HG03342 (cell line): ENCODE measurements around the gene TAPBP.
"Not testable (repeated sequence)": the region's sequence is repeated elsewhere in the genome, so short reads cannot be mapped to it uniquely, and the experiment has no call there.

Experiments
- ATAC-seq: cut with Tn5 transposase; IDR thresholded peaks from one replicate; pipeline ENCODE4 v1.9.1; 2021; ENCODE audit warnings: mild to moderate bottlenecking, moderate library complexity; ENCODE audit not compliant: unreplicated experiment

The TAPBP gene

DNA sequence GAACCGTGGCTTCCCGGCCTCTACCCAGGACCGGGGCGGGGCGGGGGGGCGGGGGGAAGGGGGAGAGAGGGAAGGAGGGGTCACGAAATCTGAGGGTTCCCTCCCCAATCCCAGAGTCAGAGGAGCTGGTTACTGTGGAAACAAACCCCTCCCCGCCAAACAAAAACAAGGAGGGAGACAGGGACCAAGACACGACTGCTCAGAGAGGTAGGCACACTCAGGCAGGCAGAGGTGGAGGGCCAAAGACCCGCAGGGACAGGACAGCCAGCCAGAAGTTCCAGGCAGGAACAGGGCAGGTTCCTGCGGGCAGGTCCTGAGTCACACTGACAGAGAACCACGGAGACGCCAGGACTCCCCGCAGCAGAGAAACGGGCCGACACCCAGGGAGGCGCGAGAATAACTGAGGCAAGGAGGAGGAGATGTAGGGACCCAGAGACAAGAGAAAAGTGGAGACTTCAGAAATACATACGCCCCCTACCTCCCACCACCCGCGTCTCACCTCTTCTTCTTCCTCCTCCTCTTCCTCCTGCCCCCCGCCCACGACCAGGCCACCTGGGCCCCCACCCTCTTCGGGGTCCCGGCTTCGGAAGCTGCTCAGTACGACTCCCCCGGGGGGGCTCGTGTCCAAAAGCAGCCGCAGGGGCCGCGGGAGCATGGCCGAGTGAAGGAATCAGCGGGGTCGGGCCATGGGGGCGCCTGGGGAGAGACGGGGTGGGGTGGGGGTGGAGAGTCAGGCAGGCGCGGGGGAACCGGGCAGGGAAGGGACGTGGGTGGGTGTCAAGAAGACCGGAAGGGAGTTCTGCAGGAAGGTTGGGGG, 15.7 kb downstream of the TAPBP start:
- ATAC-seq = peak; percentile 29

DNA sequence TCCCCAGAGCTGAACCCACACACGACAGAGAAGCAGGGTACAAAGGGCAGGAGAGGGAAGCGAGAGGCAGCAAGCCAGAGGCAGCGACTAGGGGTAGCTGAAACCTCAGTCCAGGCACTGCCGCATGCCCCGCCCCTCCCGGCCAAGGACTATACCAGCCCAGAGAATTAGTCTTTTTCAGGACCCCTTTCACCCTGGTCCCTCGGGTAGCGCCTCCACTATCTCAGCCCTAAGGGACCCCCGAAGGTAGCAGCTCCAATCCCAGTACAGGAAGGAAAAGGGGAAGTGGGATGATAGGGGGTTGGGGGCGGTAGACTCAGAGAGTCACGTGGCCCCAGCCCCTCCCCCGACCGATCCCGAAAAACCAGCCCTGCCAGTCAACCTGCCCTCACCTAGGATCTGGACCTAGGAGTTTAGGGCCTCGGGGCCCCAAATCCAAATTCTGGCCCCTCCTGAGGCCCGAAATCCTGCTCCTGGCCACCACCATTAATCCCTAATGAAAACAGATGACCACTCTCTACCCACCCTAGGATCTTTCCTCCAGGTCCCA, 16.4 kb downstream of the TAPBP start:
- ATAC-seq = no peak

DNA sequence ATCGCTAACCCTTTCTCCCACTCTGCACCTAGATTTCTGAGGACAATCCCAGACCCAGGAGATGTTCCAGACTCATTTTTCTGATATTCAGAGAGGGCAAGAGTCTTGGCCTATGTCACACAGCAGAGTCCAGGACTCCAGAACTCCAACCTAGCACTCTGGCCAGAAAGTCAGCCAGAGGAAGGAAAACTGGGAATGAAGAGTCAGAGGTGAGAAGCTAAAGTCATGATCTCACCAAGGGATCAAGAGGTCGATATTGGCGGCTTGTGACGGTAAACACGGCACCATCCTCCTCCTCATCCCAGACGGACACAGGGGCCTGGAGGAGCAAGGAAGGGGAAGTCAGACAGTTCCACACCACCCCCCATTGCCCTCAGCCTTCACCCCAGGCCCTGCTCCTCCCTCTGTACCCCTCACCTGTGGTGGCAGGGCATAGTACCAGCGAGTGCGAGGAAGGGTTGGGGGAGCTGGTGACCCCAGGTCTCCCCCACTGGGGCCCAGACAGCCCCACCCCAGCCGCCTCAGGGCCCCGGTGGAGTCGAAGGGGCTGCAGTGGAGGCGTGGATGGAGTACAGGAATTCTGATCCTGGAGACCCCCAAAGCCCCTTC, 17.0 kb downstream of the TAPBP start:
- no peak for ATAC-seq

DNA sequence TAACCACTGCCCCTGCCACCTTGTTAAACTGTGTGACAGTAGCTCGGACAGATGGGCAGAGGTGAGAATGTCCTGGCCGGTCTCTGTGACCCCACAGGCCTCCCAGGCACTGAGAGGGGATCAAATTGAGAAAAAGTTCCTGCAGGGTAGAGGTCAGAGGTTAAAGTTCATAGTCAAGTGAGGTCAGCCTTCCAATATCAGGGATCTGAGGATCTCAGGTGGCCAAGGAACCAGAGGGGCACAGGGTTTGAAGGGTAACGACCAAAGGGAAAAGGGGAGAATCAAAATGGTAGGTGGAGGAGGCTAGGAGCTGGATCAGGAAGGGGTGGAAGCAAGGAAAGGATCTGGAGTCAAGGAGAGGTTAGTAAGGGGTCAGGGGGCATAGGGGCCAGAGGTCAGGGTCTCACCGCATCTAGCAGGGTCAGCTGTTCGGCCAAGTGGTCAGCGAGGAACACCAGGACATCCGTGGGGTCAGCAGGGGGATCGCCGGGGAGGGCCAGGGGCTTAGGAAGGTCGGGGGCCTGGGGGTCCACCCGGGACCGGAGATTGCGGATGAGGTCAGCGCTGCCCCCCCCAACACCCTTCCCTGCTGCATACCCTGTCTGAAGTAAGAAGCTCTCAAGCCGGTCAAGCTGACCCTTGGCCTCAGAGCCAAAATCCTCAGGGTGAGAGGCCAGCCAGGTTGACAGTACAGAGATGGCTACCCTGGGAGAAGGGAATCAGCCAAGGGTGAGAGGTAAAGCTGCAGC, 18.1 kb downstream of the TAPBP start:
- no peak for ATAC-seq

DNA sequence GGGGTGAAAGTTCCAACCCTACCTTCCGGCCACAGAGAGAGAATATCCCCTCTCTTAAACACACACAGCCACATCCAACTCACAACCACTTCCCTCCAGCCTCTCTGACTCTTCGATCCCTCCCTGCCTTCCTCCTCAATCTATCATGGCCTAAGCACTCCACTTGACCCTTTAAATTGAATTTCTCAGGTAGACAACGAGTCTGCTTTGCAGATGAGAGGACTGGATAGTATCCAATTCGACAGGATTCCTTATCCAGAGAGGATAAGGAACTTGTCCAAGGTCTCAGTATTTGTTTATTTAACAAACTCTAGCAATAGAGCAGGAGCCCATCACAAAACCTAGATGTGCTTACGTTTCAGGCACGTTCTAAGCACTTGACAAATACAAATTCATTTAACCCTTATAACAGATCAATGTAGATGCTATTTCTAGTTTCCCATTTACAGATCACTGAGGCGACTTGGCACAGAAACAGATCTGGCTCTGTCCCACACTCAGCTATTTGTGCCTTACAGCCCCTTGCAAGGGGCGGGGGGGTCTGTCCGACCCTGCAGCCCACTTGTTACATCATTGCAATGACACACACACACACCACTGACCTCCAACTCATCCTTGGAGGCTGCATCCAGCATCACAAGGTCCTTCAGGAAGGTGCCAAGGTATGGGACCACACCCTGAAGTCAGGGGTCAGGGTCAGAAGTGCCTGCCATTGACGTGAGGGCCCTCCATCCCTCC, 19.6 kb downstream of the TAPBP start:
- no peak for ATAC-seq

DNA sequence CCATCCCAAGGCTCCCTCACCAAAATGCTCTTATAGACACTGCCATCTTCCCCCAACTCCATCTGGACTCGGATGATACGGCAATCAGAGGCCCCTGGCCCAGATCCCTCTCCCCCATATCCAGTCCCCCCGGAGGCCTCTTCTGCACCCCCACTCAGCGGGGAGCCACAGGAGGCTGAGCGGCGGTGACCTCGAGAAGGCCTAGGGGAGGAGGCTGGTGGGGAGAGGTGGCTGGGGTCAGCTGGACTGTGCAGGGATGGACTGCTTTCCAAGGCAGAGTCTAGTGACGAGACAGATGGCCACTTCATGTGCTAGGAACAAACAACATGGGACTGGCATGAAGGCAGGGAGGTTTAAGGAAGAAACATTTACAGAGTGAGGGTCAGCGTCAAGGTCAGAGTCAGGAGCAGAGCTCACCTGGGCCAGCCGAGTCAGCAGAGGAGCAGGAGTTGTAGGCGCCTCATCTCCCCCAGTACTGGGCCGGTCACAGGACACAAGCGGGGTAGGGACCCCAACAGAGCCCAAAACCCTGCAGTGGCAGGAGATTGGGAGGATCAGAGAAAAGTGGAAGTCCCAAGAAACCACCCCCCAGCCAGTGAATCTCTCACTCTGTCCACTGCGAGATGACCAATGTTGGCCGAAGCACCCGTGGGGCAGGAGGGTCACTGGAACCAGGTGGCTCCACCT, 20.7 kb downstream of the TAPBP start:
- no peak for ATAC-seq

DNA sequence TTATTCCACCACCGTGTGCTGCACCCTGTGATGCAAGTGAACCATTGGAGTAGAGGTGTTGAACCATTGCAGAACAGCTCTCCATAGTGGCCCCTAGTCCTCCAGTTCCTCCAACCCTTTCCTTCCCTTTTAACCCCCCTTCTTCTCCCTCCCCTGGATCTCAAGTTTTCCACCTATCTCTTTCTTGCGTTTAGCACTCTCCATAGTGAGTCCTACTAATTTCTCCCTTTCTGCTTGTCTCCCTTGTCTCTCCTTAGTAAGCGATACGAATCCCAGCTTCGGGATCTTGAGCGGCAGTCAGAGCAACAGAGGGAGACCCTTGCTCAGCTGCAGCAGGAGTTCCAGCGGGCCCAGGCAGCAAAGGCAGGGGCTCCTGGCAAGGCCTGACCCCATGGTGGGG, 23.4 kb downstream of the TAPBP start:
- no peak for ATAC-seq

DNA sequence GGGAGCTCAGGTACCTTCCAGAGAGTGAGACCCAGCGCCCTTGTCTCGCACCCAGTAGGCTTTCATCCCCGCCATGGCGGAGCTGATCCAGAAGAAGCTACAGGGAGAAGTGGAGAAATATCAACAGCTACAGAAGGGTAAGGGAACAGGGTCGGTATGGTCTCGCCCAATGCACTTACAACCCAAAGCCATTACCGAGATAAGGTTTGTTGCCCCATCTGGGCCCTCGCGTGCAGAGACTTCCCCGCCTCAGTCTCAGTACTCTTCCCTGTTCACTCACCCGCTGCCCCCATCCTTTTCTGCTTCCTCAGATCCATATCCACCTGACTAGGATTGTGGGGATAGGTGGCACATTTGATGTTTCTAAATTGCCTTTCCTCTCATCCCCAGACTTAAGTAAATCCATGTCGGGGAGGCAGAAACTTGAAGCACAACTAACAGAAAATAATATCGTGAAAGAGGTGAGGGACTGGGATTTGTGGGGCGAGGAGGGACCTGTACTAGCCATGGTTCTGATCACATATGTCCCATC, 24.0 kb downstream of the TAPBP start:
- ATAC-seq = peak; percentile 9

DNA sequence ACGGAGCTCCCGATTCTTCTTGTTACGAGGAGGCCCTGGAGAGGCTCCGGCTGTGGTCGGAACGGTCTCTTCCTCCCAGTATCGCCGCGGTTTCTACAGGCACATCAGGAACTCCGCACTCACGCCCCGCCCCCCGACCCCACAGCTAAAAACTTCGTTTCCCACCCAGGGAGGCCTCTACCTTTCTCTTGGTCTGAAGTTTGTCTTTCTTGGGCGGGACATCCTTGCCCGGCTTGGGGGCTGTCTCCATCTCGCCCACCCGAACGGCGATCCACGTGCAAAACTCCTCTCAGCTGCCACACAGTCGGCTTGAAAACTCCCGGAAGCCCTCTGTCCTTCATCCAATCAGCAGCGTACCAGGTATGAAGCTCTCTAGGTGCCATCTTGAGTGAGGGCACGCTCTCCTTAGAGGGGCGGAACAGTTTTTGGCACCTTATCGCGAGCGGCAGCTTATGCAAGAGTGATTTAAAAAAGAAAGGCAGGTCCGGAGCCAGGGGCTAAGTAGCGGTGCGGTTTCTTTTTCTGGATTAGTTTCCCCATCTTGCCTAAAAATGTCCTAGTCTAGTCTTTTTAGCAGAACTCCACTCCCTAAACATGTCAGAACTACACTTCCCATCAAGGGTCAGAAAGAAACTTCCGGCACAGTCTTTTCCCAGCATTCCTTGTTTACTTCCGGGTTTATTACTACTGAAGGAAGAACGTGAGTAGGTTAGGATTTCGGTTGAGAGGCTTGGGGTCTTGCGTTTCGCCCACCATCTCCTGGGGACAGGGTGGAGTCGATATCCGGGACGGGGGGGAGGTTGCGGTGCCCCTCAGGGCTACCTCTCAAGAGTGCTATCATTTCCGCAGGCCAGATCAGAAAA, 24.7 kb downstream of the TAPBP start, which contains the start of the genes PFDN6 and WDR46:
TSS of gene PFDN6 (plus strand) at position 681 of the 863 bp plus-strand sequence. CDS start 256 bp downstream, outside the sequence.
TSS of gene WDR46 (minus strand) at position 319 of the 863 bp plus-strand sequence. CDS start at position 250, 69 bp downstream.
- ATAC-seq = peak; percentile 77

DNA sequence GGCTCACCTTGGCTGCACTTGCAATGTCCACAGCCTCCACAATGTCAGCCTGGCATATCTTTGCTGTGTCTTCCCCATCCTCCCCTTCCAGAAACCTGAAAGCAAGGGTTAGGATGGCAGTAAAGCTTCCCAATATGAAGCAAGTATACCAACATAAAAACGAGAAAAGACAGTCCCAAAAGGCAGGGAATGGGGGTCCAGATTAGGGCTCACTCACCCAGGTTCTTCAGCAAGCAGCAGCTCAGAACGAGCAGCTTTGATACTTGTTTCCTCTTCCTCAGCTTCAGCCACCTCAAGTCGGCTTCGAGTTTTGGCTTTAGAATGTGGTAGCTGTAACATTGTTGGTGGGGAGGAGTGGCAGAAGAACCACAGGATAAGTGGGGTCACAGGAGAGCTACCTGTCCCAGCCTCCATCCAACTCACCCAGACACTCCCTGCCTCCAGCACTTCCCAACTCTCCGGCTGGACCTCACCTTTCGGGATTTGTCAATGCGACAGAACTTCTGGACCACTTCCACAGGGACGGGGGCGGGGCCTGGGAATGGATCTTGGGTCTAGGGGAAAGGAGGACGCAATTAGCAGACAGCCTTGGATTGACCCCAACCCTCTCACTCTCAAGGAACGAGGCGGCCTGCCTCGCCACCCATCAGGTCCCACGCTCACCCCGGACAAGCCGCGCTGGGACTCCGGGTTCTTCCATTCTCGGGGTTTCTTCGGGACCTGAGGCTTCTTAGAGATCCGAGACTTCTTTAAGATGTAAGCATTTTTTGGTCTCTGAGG, 25.5 kb downstream of the TAPBP start:
- ATAC-seq = no peak

DNA sequence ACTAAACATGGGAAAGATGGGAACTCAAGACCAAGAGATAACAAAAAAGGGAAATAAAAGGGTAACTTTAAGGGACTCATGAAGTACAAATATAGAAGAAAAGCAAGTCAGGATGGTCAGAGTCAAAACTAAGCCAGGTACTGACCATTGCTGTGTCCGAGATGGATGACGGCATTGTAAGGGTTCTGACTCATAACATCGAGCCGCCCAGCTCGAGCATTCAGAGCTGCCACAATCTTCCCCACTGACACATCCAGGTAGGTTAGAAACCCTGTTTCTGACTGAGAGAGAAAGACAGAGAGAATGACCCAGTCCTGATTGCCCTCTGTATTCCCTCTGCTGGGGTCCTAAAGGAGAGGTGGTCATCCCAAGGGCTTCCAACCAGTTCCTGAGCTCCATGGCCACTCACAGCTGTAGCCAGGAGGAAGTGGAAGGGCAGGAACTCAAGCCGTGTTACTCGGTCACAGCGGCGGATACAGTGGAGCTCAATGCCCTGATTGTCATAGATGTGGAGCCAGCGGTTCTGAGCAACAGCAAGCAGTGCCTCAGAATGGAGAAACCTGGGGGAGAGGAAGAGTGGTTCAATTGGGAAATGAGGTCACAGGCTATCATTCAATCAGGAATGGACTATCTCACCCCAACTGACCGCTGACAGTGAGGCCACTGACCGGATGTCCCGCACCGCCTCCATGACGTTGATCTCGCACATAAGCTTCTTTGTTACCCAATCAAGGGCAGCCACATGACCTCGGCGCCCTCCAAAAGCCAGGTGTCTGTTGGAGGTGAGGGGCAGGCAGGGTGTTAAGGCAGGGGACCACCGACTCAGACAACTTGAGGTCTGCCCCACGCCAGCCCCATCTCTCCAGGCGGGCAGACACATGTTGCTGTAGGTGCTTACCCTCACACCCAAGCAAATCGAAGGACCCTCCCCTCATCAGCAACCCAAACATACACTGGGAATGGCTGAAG, 26.6 kb downstream of the TAPBP start:
- ATAC-seq = no peak

DNA sequence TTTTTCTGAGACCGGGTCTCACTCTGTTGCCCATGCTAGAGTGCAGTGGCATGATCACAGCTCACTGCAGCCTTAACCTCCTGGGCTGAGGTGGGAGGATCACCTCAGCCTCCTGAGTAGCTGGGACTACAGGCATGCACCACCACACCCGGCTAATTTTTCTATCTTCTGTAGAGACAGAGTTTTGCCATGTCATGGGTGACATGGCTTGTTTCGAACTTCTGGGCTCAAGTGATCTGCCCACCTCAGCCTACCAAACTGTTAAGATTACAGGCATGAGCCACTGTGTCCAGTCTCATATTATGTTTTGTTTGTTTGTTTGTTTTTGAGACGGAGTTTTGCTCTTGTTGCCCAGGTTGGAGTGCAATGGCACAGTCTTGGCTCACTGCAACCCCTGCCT, 28.7 kb downstream of the TAPBP start:
- not testable (repeated sequence) for ATAC-seq

DNA sequence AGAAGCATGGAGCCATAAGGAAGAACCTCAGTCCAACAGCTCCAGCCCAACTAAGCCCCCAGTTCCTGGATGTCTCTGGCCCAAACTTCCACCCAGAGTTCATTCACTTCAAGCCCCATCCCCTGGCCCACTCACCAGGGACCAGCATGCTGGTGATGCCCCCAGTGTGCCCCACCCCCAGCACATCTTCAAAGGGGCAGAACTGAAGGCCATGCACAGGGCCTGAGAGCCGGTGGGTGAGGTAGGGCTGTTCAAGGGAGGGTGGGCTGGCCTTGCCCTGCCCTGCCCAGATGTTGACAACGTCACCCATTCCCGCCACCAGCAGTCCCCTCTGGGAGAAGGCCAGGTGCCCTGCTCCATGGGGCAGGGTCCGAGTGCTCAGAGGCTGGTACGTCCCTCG, 33.3 kb downstream of the TAPBP start:
- ATAC-seq = no peak

DNA sequence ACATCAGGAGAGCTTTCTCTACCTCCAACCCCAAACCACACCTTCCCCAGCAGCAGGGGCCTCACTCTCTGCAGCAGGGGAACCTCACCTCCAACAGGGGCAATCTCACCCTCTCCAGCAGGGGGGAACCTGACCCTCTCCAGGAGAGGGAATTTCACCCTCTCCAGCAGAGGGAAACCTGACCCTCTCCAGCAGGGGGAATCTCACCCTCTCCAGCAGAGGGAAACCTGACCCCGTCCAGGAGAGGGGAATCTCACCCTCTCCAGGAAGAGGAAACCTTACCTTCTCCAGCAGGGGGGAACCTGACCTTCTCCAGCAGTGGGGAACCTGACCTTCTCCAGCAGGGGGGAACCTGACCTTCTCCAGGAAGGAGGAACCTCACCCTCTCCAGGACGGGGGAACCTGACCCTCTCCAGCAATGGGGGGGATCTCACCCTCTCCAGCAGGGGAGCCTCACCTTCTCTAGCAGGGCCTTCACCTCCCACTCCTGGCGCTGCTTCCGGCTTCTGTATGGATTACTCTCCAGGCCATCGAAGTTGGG, 33.8 kb downstream of the TAPBP start:
- ATAC-seq = no peak

DNA sequence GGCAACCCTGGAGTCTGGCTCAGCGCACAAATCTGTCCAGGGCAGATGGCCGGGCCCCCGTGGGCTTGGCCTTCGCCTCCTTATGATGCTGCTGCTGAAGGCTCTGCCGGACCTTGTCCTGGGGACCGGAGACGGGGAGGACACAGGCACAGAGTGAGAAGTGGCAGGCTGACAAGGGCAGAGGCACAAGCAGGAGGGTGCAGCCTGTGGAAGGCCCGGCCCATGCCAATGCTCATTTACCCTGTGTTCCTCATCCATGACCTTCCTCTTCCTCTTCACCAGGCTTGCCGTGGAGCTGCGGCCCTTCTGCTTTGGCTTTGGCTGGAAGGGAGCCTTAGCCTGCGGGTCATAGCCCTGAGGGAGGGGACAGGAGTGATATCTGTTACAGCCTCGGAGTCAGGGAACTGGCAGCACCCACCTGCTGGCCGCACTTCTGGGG, 34.6 kb downstream of the TAPBP start:
- ATAC-seq = no peak

DNA sequence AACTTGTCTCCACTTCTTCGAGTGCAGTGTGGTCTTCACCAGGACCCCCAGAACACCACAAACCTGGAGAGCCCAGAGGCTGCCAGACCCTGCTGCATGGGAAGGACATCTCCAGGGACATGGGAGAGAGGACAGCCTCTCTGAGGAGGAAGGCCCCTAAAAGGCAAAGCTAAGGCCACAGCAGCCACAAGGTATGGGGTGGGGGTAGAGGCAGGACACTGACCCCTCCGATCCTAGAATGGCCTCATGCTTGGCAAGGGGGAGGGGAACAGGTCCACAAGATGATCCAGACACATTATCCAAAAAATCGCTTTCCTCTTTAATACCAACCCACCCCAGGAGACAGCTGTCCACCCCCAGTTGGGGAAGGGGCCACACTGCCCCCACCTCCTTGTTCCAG, 35.1 kb downstream of the TAPBP start:
- ATAC-seq = no peak

DNA sequence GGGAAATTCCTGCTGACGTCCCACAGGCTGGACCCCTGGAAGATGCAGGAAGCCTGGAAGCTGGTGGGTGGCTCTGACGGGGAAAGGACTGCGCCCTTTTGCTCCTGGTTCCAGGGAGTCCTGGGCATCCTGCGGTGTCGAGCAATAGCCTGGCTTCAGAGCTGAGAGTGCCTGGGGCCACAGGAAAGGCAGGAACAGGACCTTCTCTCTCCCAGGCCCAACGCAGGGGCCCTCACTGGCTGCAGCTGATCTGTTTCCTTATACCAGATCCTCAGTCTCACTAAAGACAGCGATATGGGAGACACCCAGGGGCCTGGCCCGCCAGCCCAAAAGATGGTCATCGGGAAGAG, 35.5 kb downstream of the TAPBP start:
- ATAC-seq = no peak
